Adrenal gland (tissue), 12 donors: ENCODE data around the gene XPA. TPM values are rescaled to one million over a fixed set of nuclear protein-coding genes. Genes with fewer than 3 reads are reported as not detected.

ENCODE experiments used
- DNase-seq, 7 donors: peaks; one replicate each; pipeline ENCODE4 v3.0.0-alpha.2; 2019 to 2020
- H3K27ac ChIP-seq, 5 donors: fragments of 200-600 bp; sonication (generic) in 4 of 5; 1 replicate in 3 of 5; 2 replicates in 2 of 5; pipeline versions ENCODE4 v1.5.1 to v1.8.0; 2016 to 2020; ENCODE audit warnings: mild to moderate bottlenecking in 1 of 5
- H3K27me3 ChIP-seq: fragments of 200-600 bp; 2 replicates; pipeline ENCODE4 v1.8.0; 2021
- H3K36me3 ChIP-seq, 2 donors: fragments of 200-600 bp; replicated peaks in 1 of 2; 1 replicate in 1 of 2; 2 replicates in 1 of 2; pipeline versions ENCODE4 v1.5.1 to v1.8.0; 2018 to 2022
- H3K4me1 ChIP-seq, 2 donors: fragments of 200-600 bp; replicated peaks in 1 of 2; 1 replicate in 1 of 2; 2 replicates in 1 of 2; pipeline versions ENCODE4 v1.5.1 to v1.8.0; 2018 to 2021
- H3K4me3 ChIP-seq, 4 donors: fragments of 200-600 bp; sonication (generic) in 3 of 4; one replicate each; pipeline ENCODE4 v1.5.1; 2016 to 2018
- H3K9me3 ChIP-seq, 3 donors: fragments of 200-600 bp; sonication (generic) in 1 of 3; replicated peaks in 1 of 3; 1 replicate in 2 of 3; 2 replicates in 1 of 3; pipeline versions ENCODE4 v1.5.1 to v1.8.0; 2016 to 2021
- POLR2A ChIP-seq, 2 donors: fragments of 450-650 bp; IDR thresholded peaks; one replicate each; pipeline ENCODE4 v1.6.1; 2017; ENCODE audit warnings: antibody characterized with exemption in 2 of 2, mild to moderate bottlenecking in 2 of 2, moderate library complexity in 1 of 2
- WGBS, 4 donors: extraction: QIAGEN DNeasy Blood & Tissue Kit in 2 of 4; methylation state at CpG; one replicate each; pipeline versions ENCODE4 v1.1.5 to v1.1.7; 2013 to 2017; 5-methylcytosine and 5-hydroxymethylcytosine counted together
- intact Hi-C, 2 donors: fragments of 100-400 bp; cut with DNase I; formaldehyde crosslinking; loops; one replicate each; pipeline versions ENCODE4 v1.14.1 to v1.15.0; 2022 to 2023
- polyA plus RNA-seq, 3 donors: library from polyadenylated mRNA; stranded (reverse); fragments of 200-250 nt in 2 of 3; fragments of 350-450 nt in 1 of 3; fragmentation: Illumina TruSeq in 1 of 3; extraction: RNeasy Lipid Tissue Mini Kit (QIAGEN cat#74804) in 1 of 3; gene quantifications; one replicate each; pipeline ENCODE4 v1.2.3, GENCODE V29; 2013 to 2014
- total RNA-seq, 9 donors: library from RNA; depleted of rRNA in 4 of 9; stranded (reverse); fragments of >200 nt in 4 of 9; fragments of 120-200 nt in 1 of 9; fragmentation: NEBNext Ultra II Directional in 1 of 9; extraction: Animal tissue kit (Norgen Biotek cat#: 25700) in 1 of 9; gene quantifications; one replicate each; pipeline versions ENCODE4 v1.1.0 to v1.2.4, GENCODE V29; 2013 to 2023
- TF ChIP-seq, protein P1 (sequence below), 6 experiments: fragments of 450-650 bp in 4 of 6; fragments of 200-600 bp in 2 of 6; sonication (generic) in 1 of 6; IDR thresholded peaks; 1 replicate in 5 of 6; 2 replicates in 1 of 6; pipeline versions ENCODE4 v1.5.1 to v1.8.0; 2016 to 2021; ENCODE audit warnings: antibody characterized with exemption in 6 of 6, mild to moderate bottlenecking in 2 of 6, moderate library complexity in 1 of 6
- donor health status: healthy with polysubstance abuse.
- donor health status: Bipolar disorder and iron deficiency.
- donor health status: DM: yes; HTN: yes; CAD: no.
- donor health status: DM: no; HTN: no; CAD: no.
- donor health status: DM: no; HTN: no; CAD: no.
- donor health status: DM: yes; HTN: yes; CAD: no.

The XPA gene
- total and polyA plus RNA-seq, 12 donors: 7.5 to 21.0 (median 15.5) TPM

DNA sequence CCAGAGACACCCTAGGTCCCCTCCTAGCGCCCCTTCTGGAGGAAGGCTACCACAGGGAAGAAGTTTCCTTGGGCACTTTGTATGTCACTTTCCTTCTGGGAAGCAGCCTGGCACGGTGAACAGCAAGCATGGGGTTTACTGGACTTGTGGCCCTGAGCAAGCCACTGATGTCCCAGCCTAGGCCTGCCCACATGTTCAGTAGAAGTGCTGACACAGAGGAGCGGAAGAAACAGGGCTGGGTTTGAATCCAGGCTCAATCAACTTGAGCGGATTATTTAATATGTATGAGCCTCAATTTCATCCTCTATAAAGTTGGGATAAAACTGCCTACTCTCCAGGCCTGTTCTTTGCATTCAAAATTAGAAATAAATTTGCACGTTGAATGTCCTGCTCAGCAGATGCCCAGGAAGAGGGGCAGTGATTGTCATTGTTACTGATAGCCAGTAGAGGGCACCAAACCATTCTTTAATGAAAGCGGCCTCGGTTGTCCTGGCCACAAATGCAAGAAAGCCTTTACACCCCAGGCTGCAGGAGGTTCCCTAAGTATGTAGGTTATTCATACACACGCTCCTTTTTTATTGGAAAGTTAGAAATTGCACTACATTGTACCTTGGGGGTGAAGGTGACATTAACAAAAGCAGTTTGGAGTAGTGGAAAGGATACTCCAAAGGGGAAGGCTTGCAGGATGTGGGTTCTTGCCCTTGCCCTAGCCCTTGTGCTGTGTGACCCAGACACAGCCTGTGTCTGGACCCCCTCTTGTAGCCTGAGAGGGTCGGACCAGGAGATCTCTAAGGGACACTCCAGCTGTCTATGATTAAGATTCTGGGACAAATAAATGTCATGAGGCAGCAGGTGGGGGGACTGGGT, 13.4 kb upstream of the XPA start:
- DNase-seq: peak; percentile 43 to 72 (median 60)

DNA sequence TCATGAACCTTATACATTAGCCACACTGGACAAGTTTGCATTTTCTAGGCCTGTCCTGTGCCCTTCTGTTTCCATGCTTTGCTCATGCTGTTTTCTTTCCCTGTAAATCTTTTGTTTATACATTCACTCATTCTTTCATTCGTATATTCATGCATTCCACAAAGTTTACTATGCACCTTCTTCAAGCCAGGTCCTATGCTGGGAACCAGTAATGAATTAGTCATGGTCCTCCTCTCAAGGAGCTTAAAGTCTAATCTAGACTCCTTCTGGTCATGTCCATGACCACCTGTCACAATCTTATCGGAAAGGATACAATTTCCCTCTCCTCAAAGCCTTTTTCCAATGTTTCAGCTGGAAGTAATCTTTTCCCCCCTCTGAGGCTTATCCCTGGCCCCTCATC, 9.1 kb upstream of the XPA start:
- Histone ChIP-seq H3K4me3 (no peak overlapping the region), H3K36me3 (no peaks in the 10 kb centered on the region), H3K4me1 (peaks cover 0 to 9% of the 10 kb centered on the region in 2 donors), H3K27me3 (no peaks in the 10 kb centered on the region), H3K27ac (no peak overlapping the region), H3K9me3 (no peaks in the 10 kb centered on the region)
- intact Hi-C loops: no loop called here
- DNase-seq: no peak
- TF ChIP-seq, protein P1, sequence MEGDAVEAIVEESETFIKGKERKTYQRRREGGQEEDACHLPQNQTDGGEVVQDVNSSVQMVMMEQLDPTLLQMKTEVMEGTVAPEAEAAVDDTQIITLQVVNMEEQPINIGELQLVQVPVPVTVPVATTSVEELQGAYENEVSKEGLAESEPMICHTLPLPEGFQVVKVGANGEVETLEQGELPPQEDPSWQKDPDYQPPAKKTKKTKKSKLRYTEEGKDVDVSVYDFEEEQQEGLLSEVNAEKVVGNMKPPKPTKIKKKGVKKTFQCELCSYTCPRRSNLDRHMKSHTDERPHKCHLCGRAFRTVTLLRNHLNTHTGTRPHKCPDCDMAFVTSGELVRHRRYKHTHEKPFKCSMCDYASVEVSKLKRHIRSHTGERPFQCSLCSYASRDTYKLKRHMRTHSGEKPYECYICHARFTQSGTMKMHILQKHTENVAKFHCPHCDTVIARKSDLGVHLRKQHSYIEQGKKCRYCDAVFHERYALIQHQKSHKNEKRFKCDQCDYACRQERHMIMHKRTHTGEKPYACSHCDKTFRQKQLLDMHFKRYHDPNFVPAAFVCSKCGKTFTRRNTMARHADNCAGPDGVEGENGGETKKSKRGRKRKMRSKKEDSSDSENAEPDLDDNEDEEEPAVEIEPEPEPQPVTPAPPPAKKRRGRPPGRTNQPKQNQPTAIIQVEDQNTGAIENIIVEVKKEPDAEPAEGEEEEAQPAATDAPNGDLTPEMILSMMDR (IDR thresholded peaks at IDR 0.05): no peak
- no peak for TF ChIP-seq POLR2A (IDR thresholded peaks at IDR 0.05)
- WGBS, 4 donors: 68 to 75% (median 72%) methylated on average over 2 of the region's 2 CpGs

More for the DNA sequence above, 13.4 kb upstream of the XPA start:
- no peak overlapping the region for H3K4me3 ChIP-seq
- H3K27ac ChIP-seq: no peak overlapping the region
- WGBS, 4 donors: 13 to 24% (median 22%) methylated on average over 8 to 9 of the region's 9 CpGs
- intact Hi-C loops: loop anchor here (5.0 to 10.0 kb wide), 3 partner anchors 182 to 324 kb away; no protein-coding TSS in a partner anchor
- no peaks in the 10 kb centered on the region for H3K9me3 ChIP-seq
- H3K4me1 ChIP-seq: no peaks in the 10 kb centered on the region
- TF ChIP-seq, protein P1 (IDR thresholded peaks at IDR 0.05): peak; percentile 69 to 86 (median 79)
- no peak for TF ChIP-seq POLR2A (IDR thresholded peaks at IDR 0.05)
- no peaks in the 10 kb centered on the region for H3K27me3 ChIP-seq
- H3K36me3 ChIP-seq: no peaks in the 10 kb centered on the region

DNA sequence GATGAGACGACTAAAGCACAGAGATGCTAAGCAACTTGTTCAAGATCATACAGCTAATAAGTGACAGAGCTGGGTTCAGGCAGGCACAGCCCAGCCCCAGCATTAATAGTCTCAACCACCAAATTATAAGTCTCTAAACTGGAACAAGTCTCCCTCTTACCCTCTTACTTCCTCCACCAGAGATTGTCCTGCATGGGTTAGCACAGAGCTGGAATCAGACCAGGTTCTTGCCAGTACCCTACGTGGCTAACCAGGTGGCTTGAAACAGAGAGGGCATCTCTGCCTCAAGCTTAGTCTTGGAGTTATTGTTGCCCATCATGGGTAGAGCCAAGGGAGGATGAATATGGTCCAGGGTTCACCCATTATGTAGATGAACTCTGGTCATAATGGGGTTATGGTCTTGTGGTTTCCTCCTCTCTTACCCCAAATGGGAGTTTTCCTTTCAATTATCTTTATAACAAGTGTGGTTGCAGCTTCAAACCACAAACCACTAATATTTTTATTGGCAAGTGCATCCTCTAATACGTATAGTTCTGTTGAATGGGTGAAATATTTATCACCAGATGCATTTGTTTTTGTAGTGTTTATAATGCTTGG, 8.3 kb upstream of the XPA start:
- H3K36me3 ChIP-seq: no peaks in the 10 kb centered on the region
- no peaks in the 10 kb centered on the region for H3K27me3 ChIP-seq
- intact Hi-C loops: no loop called here
- no peaks in the 10 kb centered on the region for H3K9me3 ChIP-seq
- TF ChIP-seq POLR2A (IDR thresholded peaks at IDR 0.05): no peak
- TF ChIP-seq, protein P1 (IDR thresholded peaks at IDR 0.05): no peak
- DNase-seq: no peak
- 45 to 53% (median 51%) methylated on average over 3 of the region's 3 CpGs for WGBS, 4 donors
- no peak overlapping the region for H3K27ac ChIP-seq
- H3K4me3 ChIP-seq: no peak overlapping the region
- H3K4me1 ChIP-seq: peaks cover 0 to 9% of the 10 kb centered on the region in 2 donors

DNA sequence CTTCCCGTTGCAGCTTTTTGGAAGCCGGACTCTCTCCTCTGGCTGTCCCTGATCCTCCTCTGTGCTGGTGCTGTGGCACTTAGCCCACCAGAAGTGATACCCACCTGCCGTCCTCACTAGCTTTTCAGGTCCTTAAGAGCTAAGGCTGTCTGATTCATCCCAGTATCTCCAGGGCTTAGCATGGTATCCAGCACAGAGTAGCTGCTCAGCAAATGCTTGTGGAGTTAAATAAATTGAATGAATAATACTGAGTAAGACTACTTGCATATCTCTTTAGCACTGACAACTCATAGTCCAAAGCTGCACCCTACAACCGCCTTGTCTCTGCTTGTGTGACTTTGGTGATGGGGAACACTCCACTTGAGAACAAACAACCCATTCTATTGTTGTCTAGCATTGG, 7.7 kb upstream of the XPA start:
- Histone ChIP-seq H3K9me3 (no peaks in the 10 kb centered on the region), H3K27ac (peak overlapping the region in 1 of 5 donors; percentile 82), H3K4me3 (no peak overlapping the region), H3K27me3 (no peaks in the 10 kb centered on the region), H3K4me1 (peaks cover 0 to 9% of the 10 kb centered on the region in 2 donors), H3K36me3 (no peaks in the 10 kb centered on the region)
- no peak for DNase-seq
- intact Hi-C loops: no loop called here
- TF ChIP-seq, protein P1 (IDR thresholded peaks at IDR 0.05): no peak
- no peak for TF ChIP-seq POLR2A (IDR thresholded peaks at IDR 0.05)
- WGBS, 4 donors: 82 to 89% (median 87%) methylated on average over 3 to 4 of the region's 4 CpGs
